GM19455 (cell line): ENCODE data around the gene PCDHGA6.
A peak's percentile ranks its signal among the peaks of the same experiment; 100 is the strongest.
"Not testable (repeated sequence)": the region's sequence is repeated elsewhere in the genome, so short reads cannot be mapped to it uniquely, and the experiment has no call there.

Source experiments
- ATAC-seq: cut with Tn5 transposase; IDR thresholded peaks from one replicate; pipeline ENCODE4 v1.9.1; 2021; ENCODE audit not compliant: unreplicated experiment

Gene PCDHGA6

GRCh38 chr5:141392429-141393198 is 18.9 kb downstream of the PCDHGA6 start, which contains the start of gene PCDHGA8:
PCDHGA8 (plus strand) TSS chr5:141392633; CDS start chr5:141392814, 181 bp downstream.
- no peak for ATAC-seq

GRCh38 chr5:141393267-141393666 is 19.6 kb downstream of the PCDHGA6 start:
- ATAC-seq: no peak

DNA sequence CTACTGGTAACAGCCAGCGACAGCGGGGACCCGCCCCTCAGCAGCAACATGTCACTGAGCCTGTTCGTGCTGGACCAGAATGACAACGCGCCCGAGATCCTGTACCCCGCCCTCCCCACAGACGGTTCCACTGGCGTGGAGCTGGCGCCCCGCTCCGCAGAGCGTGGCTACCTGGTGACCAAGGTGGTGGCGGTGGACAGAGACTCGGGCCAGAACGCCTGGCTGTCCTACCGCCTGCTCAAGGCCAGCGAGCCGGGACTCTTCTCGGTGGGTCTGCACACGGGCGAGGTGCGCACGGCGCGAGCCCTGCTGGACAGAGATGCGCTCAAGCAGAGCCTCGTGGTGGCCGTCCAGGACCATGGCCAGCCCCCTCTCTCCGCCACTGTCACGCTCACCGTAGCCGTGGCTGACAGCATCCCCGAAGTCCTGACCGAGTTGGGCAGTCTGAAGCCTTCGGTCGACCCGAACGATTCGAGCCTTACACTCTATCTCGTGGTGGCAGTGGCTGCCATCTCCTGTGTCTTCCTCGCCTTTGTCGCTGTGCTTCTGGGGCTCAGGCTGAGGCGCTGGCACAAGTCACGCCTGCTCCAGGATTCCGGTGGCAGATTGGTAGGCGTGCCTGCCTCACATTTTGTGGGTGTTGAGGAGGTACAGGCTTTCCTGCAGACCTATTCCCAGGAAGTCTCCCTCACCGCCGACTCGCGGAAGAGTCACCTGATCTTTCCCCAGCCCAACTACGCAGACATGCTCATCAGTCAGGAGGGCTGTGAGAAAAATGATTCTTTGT is 20.9 kb downstream of the PCDHGA6 start:
- ATAC-seq: not testable (repeated sequence)

DNA sequence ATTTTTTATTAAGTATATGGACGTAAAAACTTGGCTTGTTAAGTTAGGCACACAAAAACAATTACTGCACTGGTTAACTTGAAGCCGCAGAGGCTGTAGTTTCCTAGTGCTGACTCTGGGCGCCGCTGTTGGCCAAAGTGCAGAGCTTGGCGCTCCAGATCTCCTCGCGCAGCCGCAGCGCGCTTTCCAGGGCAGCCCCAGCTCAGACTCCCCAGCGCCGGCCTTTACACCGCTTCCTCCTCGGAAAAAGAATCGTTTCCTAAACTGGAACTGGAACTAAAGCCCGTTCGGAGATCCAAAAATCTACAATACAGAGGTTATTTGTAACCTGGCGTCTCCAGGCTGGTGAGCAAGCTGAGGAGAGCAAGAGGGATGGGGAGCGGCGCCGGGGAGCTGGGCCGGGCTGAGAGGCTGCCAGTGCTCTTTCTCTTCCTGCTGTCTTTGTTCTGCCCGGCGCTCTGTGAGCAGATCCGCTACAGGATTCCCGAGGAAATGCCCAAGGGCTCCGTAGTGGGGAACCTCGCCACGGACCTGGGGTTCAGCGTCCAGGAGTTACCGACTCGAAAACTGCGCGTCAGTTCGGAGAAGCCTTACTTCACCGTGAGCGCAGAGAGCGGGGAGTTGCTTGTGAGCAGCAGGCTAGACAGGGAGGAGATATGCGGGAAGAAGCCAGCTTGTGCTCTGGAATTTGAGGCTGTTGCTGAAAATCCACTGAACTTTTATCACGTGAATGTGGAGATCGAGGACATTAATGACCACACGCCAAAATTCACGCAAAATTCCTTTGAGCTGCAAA is 24.3 kb downstream of the PCDHGA6 start, which contains the start of gene PCDHGB5:
TSS of gene PCDHGB5 (plus strand) at position 192 of the 796 bp plus-strand sequence. CDS start at position 373, 181 bp downstream.
- peak; percentile 97 for ATAC-seq

DNA sequence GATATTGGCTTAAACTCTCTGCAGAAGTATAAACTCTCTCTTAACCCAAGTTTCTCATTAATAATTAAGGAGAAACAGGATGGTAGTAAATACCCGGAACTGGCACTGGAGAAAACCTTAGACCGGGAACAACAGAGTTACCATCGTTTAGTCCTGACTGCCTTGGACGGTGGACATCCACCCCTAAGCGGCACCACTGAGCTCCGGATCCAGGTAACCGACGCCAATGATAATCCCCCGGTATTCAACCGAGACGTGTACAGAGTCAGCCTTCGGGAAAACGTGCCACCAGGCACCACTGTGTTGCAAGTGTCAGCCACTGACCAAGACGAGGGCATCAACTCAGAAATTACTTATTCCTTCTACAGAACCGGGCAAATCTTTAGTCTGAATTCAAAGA is 24.9 kb downstream of the PCDHGA6 start:
- ATAC-seq: no peak

GRCh38 chr5:141399555-141400258 is 26.0 kb downstream of the PCDHGA6 start:
- ATAC-seq: no peak

- no peak for ATAC-seq
These were observed 29.0 kb downstream of the PCDHGA6 start, which contains the start of gene PCDHGA9 for GRCh38 chr5:141402553-141403243. PCDHGA9 (plus strand) TSS chr5:141402778; CDS start chr5:141402953, 175 bp downstream.

DNA sequence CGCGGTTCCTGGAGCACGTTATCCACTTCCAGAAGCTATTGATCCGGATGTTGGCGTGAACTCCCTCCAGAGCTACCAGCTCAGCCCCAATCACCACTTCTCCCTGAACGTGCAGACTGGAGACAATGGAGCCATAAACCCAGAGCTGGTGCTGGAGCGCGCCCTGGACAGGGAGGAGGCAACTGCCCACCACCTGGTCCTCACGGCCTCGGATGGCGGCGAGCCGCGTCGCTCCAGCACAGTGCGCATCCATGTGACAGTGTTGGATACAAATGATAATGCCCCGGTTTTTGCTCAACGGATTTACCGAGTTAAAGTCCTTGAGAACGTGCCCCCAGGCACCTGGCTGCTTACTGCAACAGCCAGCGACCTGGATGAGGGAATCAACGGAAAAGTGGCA is 29.7 kb downstream of the PCDHGA6 start:
- ATAC-seq: no peak

DNA sequence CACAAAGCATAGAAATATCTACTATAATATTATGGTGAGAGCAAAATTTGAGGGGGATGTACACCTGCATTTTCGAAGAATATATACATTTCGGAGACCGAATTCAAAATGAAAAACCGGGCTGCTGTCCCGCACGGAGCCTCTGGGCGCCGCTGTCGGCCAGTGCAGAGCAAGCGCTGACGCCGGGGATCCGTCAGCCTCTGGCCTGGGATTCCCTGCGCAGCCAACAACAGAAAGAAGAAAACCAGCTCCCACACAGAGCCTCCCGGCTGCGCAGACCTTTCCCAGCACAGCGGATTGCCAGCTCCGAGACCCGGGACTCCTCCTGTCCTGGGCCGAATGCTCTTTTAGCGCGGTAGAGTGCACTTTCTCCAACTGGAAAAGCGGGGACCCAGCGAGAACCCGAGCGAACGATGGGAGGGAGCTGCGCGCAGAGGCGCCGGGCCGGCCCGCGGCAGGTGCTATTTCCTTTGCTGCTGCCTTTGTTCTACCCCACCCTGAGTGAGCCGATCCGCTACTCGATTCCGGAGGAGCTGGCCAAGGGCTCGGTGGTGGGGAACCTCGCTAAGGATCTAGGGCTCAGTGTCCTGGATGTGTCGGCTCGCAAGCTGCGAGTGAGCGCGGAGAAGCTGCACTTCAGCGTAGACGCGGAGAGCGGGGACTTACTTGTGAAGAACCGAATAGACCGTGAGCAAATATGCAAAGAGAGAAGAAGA is 34.3 kb downstream of the PCDHGA6 start, which contains the start of gene PCDHGB6:
TSS of gene PCDHGB6 (plus strand) at position 232 of the 716 bp plus-strand sequence. CDS start at position 414, 182 bp downstream.
- peak; percentile 49 for ATAC-seq

- ATAC-seq: no peak
These were observed 36.1 kb downstream of the PCDHGA6 start for GRCh38 chr5:141409598-141410306.

DNA sequence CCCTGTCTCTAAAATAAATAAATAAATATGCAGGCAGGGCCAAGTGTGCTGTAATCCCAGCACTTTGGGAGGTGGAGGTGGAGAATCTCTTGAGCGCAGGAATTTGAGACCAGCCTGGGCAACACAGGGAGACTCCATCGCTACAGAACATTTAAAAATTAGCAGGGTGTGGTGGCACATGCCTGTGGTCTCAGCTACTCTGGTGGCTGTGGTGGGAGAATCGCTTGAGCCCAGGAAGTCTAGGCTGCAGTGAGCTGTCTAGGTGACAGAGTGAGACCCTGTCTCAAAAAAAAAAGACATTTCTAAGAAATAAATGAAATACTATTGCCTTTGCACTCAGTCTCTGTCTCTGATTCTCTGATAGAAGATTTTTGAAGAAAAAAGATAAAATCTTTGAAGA is 37.9 kb downstream of the PCDHGA6 start:
- no peak for ATAC-seq

DNA sequence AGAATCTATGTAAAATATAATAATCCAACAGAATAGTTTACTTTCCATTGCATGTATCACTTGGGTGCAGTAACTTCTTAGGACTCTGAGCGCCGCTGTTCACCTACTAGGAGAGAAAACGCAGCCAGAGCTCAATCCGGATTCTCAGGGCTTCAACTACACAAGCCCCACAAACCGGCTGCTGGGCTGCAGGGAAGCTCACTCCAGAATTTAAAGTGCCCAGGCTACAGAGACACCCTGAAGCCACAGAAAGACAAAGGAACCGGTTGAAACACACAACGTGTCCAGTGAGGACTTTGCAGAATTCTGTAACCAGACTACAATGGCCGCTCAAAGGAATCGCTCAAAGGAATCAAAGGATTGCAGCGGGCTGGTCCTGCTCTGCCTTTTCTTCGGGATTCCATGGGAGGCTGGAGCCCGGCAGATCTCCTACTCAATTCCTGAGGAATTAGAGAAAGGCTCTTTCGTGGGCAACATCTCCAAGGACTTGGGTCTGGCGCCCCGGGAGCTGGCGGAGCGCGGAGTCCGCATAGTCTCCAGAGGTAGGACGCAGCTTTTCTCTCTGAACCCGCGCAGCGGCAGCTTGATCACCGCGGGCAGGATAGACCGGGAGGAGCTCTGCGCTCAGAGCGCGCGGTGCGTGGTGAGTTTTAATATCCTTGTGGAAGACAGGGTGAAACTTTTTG is 39.3 kb downstream of the PCDHGA6 start, which contains the start of gene PCDHGA10:
TSS of gene PCDHGA10 (plus strand) at position 134 of the 686 bp plus-strand sequence. CDS start at position 323, 189 bp downstream.
- ATAC-seq: peak; percentile 89

- no peak for ATAC-seq
These were observed 39.9 kb downstream of the PCDHGA6 start for GRCh38 chr5:141413540-141414069.

DNA sequence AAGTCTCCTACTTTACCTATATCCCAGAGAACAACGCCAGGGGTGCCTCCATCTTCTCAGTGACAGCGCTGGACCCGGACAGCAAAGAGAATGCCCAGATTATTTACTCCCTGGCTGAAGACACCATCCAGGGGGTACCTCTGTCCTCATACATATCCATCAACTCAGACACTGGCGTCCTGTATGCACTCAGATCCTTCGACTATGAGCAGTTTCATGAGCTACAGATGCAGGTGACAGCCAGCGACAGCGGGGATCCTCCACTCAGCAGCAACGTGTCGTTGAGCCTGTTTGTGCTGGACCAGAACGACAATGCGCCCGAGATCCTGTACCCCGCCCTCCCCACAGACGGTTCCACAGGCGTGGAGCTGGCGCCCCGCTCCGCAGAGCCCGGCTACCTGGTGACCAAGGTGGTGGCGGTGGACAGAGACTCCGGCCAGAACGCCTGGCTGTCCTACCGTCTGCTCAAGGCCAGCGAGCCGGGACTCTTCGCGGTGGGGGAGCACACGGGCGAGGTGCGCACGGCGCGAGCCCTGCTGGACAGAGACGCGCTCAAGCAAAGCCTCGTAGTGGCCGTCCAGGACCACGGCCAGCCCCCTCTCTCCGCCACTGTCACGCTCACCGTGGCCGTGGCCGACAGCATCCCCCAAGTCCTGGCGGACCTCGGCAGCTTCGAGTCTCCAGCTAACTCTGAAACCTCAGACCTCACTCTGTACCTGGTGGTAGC is 41.0 kb downstream of the PCDHGA6 start:
- not testable (repeated sequence) for ATAC-seq

DNA sequence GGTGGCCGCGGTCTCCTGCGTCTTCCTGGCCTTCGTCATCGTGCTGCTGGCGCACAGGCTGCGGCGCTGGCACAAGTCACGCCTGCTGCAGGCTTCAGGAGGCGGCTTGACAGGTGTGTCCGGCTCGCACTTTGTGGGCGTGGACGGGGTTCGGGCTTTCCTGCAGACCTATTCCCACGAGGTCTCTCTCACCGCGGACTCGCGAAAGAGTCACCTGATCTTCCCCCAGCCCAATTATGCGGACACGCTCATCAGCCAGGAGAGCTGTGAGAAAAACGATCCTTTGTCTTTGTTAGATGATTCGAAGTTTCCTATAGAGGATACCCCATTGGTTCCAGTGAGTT is 41.6 kb downstream of the PCDHGA6 start:
- not testable (repeated sequence) for ATAC-seq

DNA sequence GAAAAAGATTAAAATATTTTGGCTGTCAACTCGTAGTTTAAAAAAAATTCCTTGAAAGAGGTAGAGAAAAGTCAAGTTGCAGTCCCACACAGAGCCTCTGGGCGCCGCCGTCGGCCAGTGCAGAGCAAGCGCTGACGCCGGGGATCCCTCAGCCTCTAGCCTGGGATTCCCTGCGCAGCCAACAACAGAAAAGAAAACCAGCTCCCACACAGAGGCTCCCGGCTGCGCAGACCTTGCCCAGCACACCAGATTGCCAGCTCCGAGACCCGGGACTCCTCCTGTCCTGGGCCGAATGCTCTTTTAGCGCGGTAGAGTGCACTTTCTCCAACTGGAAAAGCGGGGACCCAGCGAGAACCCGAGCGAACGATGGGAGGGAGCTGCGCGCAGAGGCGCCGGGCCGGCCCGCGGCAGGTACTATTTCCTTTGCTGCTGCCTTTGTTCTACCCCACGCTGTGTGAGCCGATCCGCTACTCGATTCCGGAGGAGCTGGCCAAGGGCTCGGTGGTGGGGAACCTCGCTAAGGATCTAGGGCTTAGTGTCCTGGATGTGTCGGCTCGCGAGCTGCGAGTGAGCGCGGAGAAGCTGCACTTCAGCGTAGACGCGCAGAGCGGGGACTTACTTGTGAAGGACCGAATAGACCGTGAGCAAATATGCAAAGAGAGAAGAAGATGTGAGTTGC is 43.9 kb downstream of the PCDHGA6 start, which contains the start of gene PCDHGB7:
TSS of gene PCDHGB7 (plus strand) at position 184 of the 679 bp plus-strand sequence. CDS start at position 367, 183 bp downstream.
- ATAC-seq: not testable (repeated sequence)
